ENCODE results near the gene EVL.

DNA sequence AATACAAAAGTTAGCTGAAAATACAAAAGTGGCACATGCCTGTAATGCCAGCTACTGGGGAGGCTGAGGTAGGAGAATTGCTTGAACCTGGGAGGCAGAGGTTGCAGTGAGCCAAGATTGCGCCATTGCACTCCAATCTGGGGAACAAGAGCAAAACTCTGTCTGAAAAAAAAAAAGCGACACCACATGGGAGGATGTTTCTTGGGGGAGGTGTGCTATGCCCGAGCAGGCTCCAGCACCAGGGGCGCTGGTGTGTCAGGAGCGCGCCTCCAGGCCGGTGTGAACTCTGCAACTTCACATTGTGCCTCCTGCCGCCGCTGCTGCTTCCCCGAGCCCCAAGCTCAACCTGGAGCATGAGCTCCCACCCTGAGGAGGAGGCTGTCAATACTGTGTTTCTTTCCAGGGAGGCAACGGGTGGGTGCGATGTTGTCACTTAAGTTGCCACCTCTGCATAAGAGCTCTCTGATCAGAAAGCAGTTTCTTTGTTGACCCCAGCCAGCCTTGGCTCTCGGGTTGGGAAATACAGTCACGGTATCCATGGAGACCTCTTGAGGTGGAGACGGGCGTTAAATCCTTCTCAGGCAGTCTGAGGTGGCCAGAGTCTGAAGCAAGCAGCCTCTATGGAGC is 75.3 kb downstream of the EVL start:
- TF ChIP-seq, protein P1, sequence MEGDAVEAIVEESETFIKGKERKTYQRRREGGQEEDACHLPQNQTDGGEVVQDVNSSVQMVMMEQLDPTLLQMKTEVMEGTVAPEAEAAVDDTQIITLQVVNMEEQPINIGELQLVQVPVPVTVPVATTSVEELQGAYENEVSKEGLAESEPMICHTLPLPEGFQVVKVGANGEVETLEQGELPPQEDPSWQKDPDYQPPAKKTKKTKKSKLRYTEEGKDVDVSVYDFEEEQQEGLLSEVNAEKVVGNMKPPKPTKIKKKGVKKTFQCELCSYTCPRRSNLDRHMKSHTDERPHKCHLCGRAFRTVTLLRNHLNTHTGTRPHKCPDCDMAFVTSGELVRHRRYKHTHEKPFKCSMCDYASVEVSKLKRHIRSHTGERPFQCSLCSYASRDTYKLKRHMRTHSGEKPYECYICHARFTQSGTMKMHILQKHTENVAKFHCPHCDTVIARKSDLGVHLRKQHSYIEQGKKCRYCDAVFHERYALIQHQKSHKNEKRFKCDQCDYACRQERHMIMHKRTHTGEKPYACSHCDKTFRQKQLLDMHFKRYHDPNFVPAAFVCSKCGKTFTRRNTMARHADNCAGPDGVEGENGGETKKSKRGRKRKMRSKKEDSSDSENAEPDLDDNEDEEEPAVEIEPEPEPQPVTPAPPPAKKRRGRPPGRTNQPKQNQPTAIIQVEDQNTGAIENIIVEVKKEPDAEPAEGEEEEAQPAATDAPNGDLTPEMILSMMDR (conservative IDR thresholded peaks at IDR 0.05 in 1 of 2, IDR thresholded peaks at IDR 0.05 in 1 of 2; ENCODE audit: low read depth in 1 of 2, low read length in 2 of 2), result no peak
- TF ChIP-seq EZH2 (IDR thresholded peaks at IDR 0.05; ENCODE audit: low read length, missing control alignments), result no peak

Measured in fibroblast of lung (primary cell).